Stimulated activated naive CD8-positive, alpha-beta T cell treated with anti-CD3 and anti-CD28 coated beads, Interleukin-15, Interleukin-2, amounts not matched to agents 100 ng/mL and 50 ng/mL, for 24 hours (primary cell): Measurements from ENCODE around the gene TPST2.

Source experiments
- H3K27ac Mint-ChIP-seq: one replicate; pipeline ENCODE4 v1.8.0; 2021; ENCODE audit warnings: mild to moderate bottlenecking, mixed read lengths
- H3K27me3 Mint-ChIP-seq: one replicate; pipeline ENCODE4 v1.8.0; 2021; ENCODE audit warnings: mixed read lengths
- H3K36me3 Mint-ChIP-seq: one replicate; pipeline ENCODE4 v1.8.0; 2021; ENCODE audit warnings: low read depth, mixed read lengths
- H3K4me1 Mint-ChIP-seq: one replicate; pipeline ENCODE4 v1.8.0; 2021; ENCODE audit warnings: low read depth, mixed read lengths
- H3K4me3 Mint-ChIP-seq: one replicate; pipeline ENCODE4 v1.8.0; 2021; ENCODE audit warnings: mild to moderate bottlenecking, mixed read lengths
- H3K9me3 Mint-ChIP-seq: one replicate; pipeline ENCODE4 v1.8.0; 2021; ENCODE audit warnings: mixed read lengths

TPST2 gene

DNA sequence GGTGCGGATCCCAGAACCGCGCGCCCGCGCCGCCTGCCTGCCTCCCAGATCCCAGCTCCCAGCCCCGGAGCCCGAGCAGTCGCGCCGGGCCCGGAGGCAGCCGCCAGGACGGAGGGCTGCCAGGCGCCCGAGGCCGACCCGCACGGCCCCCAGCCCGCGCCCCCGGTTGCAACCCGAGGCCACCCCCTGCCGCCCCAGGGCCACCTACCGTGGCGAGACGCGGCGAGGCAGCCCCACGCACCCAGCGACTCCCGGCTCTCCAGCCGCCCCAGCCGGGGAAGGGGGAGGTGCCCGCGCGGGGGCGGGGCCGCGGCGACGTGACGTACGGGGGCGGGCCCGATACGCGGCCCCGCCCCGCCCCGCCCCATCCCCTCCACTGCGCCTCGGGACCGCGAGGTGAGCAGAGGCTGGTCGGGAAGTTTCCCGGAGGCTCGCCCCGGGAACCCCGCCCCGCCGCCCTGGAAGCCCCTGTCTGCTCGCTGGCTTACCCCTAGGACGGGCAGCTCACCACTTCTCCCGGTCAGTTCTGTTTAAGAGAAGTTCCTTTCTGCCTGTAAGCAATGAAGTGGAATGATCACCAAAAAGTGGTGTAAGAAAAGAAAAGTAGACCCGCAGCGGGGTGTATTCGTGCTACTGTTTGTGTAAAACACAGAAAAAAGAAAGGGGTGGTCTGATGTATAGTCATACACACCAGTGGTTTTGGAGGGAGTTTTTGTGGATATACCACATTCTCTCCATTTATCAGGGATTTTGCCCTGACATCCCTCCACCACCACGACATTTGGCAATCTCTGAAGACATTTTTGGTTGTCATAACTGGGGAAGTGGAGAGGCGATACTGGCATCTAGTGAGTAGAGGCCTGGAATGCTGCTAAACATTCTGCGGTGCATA lies at the start of gene TPST2:
TSS of gene TPST2 (minus strand) at position 288 of the 892 bp plus-strand sequence. CDS start 48,502 bp downstream, outside the sequence.
- peaks cover 85% of the 10 kb centered on the region for H3K4me1 Mint-ChIP-seq
- H3K27me3 Mint-ChIP-seq, result no peaks in the 10 kb centered on the region
- peak within 1 kb of the TSS; percentile 90 for H3K4me3 Mint-ChIP-seq

DNA sequence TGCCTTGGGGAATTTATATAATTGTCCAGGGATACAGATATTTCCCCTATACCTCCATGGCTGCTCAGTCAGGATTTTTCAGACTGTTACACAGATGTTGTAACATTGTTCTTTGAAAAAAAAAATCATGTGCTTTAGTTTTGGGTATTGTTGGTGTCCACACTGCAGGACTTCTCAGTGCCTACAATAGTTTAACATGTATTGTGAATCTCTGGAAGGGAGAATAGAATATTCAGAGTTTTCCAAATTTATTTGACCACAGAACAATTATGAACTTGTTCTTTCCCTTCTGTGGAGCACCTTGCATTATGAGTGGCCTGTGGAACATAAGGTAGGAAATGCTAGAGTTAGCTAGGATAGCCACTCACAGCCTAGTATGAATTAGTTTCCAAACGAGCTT lies 46.4 kb upstream of the TPST2 start:
- no peak overlapping the region for H3K27ac Mint-ChIP-seq
- no peaks in the 10 kb centered on the region for H3K27me3 Mint-ChIP-seq
- peaks cover 16% of the 10 kb centered on the region for H3K4me1 Mint-ChIP-seq
- no peak overlapping the region for H3K4me3 Mint-ChIP-seq
- H3K36me3 Mint-ChIP-seq, result no peaks in the 10 kb centered on the region
- no peaks in the 10 kb centered on the region for H3K9me3 Mint-ChIP-seq

More for the DNA sequence above, at the start of gene TPST2:
- peaks cover 15% of the 10 kb centered on the region for H3K36me3 Mint-ChIP-seq
- H3K27ac Mint-ChIP-seq, result peak within 1 kb of the TSS; percentile 90
- H3K9me3 Mint-ChIP-seq, result no peaks in the 10 kb centered on the region

DNA sequence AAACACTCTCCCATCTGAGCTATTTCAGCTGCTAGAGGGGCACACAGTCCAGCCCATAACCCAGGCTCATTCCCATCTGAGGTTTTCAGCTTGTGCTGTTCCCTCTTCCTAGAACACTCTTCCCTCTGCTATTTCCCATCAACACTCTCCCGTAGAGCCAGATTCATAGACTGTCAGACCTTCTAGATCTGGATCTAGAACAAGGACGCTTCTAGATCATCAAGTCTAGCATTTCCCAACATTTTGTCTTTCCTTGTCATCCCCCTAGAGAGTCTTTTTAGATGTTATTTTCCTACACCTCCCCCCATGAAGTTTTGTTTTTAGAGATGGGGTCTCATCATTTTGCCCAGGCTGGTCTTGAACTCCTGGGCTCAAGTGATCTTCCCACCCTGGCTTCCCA lies 45.2 kb upstream of the TPST2 start:
- H3K9me3 Mint-ChIP-seq, result no peaks in the 10 kb centered on the region
- H3K4me1 Mint-ChIP-seq, result peaks cover 7% of the 10 kb centered on the region
- H3K27ac Mint-ChIP-seq, result no peak overlapping the region
- no peaks in the 10 kb centered on the region for H3K36me3 Mint-ChIP-seq
- H3K27me3 Mint-ChIP-seq, result no peaks in the 10 kb centered on the region
- no peak overlapping the region for H3K4me3 Mint-ChIP-seq

DNA sequence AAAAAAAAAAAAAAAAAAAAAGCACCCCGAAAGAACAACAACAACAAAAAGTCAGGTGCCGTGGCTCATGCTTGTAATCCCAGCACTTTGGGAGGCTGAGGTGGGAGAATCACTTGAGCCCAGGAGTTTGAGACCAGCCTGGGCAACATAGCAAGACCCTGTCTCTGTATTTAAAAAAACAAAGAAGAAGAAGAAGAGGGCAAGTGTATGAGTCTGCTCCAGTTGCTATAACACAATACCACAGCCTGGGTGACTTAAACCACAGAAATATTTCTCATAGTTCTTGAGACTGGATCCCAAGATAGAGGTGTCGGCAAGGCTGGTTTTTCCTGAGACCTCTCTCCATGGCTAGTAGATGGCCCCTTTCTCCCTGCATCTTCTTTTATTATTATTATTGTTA lies 44.3 kb upstream of the TPST2 start:
- H3K36me3 Mint-ChIP-seq, result no peaks in the 10 kb centered on the region
- no peak overlapping the region for H3K27ac Mint-ChIP-seq

DNA sequence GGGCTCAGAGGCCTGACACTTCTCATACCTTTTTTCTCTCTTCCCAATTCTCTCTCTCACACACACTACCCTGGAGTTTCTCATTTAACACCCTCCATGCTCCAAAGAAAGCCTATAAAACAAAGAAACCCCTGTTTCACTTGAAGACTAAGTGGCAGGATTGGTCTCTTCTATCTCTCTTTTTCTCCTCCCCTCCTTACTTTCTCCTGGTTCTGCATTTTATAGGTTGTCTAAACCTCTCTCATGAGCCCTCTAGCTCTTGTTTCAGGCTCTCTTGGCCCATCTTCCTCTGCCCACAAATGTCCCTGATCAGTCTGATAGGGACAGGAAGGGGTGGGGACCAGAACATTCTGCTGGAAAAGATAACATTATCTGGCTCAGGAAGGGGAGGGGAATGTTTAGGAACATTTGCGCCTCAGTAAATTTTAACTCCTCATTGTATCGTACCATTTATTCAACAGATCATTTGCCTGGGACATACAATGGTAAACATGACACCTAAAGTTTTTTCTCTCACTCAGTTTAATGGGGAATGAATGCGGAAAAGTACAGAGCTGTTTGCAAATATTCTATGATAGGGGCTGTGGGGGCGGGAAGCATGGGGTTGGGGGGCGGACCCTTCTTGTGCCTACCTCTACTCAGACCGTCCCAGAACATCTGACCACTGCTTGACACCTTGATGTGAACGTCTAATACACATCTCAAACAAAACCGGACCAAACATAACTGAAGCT lies 42.7 kb upstream of the TPST2 start:
- Mint-ChIP-seq H3K4me1 (peaks cover 4% of the 10 kb centered on the region), H3K27me3 (no peaks in the 10 kb centered on the region), H3K4me3 (no peak overlapping the region), H3K27ac (no peak overlapping the region), H3K9me3 (no peaks in the 10 kb centered on the region), H3K36me3 (no peaks in the 10 kb centered on the region)

More for the DNA sequence above, 44.3 kb upstream of the TPST2 start:
- peaks cover 3% of the 10 kb centered on the region for H3K4me1 Mint-ChIP-seq
- H3K9me3 Mint-ChIP-seq, result no peaks in the 10 kb centered on the region
- no peak overlapping the region for H3K4me3 Mint-ChIP-seq
- no peaks in the 10 kb centered on the region for H3K27me3 Mint-ChIP-seq

DNA sequence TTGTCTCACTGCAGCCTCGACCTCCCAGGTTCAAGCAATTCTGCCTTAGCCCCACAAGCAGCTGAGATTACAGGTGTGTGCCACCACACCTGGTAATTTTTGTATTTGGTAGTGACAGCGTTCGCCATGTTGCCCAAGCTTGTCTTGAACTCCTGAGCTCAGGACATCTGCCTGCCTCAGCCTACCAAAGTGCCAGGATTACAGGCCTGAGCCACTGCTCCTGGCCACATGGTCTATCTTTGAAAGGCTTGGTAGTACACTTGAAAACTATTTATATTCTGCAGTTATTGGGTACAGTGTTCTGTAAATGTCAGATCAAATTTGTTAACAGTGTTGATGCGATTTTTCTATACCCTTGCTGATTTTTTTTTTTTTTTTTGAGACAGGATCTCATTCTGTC lies 41.4 kb upstream of the TPST2 start:
- peaks cover 7% of the 10 kb centered on the region for H3K4me1 Mint-ChIP-seq
- H3K4me3 Mint-ChIP-seq, result no peak overlapping the region
- H3K36me3 Mint-ChIP-seq, result no peaks in the 10 kb centered on the region
- no peaks in the 10 kb centered on the region for H3K9me3 Mint-ChIP-seq
- no peak overlapping the region for H3K27ac Mint-ChIP-seq
- no peaks in the 10 kb centered on the region for H3K27me3 Mint-ChIP-seq

DNA sequence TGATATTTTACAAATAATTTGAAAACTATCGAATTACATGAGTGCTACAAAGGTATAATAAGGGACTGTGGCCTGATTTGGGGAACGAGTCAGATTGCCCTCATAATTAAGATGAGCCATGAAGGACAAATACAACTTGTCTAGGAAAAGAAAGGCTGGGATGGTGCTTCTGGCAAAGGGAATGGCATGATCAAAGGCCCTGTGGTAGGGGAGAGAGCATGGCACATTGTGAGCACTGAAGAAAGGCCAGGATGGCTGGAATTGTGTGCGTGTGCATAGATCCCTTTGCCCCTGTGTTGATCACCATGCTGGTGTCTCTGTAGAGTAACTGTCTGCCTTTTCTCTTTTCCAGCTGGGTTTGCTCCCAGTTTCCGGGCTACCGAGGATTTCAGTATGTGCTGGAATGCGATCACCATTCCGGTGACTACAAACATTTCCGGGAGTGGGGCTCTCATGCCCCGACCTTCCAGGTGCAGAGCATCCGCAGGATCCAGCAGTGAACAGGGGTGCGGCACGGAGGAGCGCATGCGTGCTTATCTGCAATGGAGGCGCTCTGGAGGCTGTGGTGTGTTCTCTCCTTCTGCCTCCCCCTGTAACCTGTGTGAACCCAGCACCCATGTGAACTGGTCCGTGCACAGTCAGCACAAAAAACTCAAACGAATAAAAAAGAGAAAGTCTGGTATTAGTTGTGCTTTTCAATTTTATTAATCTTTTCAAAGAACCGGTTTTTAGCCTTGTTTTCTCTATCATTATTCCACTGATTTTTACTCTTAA lies 40.2 kb upstream of the TPST2 start:
- peaks cover 7% of the 10 kb centered on the region for H3K4me1 Mint-ChIP-seq
- no peak overlapping the region for H3K27ac Mint-ChIP-seq
- H3K4me3 Mint-ChIP-seq, result no peak overlapping the region
- no peaks in the 10 kb centered on the region for H3K36me3 Mint-ChIP-seq
- no peaks in the 10 kb centered on the region for H3K9me3 Mint-ChIP-seq
- no peaks in the 10 kb centered on the region for H3K27me3 Mint-ChIP-seq

DNA sequence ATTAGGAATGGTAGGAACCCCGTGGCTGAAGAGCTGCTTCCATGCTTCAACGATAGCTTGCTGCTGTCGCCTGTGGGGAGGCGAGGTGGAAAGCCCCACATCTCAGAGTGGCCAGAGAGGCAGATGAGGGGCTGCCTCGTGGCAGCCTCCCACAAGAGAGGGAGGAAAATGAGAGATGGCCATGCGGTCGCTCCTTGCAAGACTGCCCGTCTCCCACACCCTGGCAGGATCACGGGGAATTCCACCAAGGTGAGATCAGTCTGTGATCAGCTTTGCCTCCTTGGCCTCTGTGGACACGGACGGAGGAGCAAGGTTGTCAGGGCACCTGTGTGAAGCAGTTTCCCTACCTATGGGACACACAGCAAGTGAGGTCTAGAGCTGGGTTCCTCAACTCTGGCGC lies 34.9 kb upstream of the TPST2 start:
- no peaks in the 10 kb centered on the region for H3K36me3 Mint-ChIP-seq
- H3K4me3 Mint-ChIP-seq, result no peak overlapping the region
- H3K9me3 Mint-ChIP-seq, result peaks cover 5% of the 10 kb centered on the region
- H3K27ac Mint-ChIP-seq, result no peak overlapping the region
- peaks cover 4% of the 10 kb centered on the region for H3K4me1 Mint-ChIP-seq
- no peaks in the 10 kb centered on the region for H3K27me3 Mint-ChIP-seq

DNA sequence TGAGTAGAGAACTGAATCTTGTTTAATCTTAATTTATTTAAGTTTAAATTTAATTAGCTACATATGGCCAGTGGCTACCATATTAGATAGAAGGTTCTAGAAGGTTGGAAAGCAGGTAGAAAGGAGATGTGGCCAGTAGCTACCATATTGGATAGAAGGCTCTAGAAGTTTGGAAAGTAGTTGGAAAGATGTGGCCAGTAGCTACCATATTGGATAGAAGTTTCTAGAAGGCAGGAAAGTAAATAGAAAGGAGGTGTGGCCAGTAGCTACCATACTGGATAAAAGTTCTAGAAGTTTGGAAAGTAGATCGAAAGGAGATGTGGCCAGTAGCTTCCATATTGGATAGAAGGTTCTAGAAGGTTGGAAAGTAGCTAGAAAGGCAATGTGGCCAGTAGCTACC lies 34.1 kb upstream of the TPST2 start:
- Mint-ChIP-seq H3K4me3 (no peak overlapping the region), H3K27ac (no peak overlapping the region), H3K36me3 (no peaks in the 10 kb centered on the region)

DNA sequence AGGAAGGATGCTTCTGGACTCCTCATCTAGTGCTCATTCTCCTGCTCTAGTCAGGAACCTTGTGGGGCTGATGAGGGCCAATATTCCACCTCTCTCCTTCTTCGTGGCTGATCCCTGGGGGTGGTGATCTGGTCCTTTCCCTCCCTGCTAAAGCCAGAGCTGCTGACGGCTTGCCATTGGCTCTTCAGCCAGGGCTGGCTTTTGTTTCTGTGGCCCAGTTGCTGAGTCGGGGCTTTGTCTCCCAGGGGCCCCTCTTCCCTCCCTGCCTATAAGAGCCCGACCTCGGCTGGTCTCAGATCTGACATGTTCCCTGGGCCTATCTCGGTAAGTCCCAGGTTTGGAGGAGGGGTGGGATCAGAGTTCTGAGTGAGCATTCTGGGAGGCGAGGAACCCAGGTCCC lies 31.7 kb upstream of the TPST2 start, which contains the start of gene CRYBA4:
TSS of gene CRYBA4 (plus strand) at position 301 of the 400 bp plus-strand sequence. CDS start 634 bp downstream, outside the sequence.
- H3K36me3 Mint-ChIP-seq, result no peaks in the 10 kb centered on the region
- no peaks in the 10 kb centered on the region for H3K27me3 Mint-ChIP-seq
- peaks cover 5% of the 10 kb centered on the region for H3K9me3 Mint-ChIP-seq
- H3K27ac Mint-ChIP-seq, result no peak within 1 kb of the TSS
- no peak within 1 kb of the TSS for H3K4me3 Mint-ChIP-seq
- H3K4me1 Mint-ChIP-seq, result peaks cover 6% of the 10 kb centered on the region

More for the DNA sequence above, 34.1 kb upstream of the TPST2 start:
- Mint-ChIP-seq H3K9me3 (peaks cover 5% of the 10 kb centered on the region), H3K27me3 (no peaks in the 10 kb centered on the region), H3K4me1 (peaks cover 4% of the 10 kb centered on the region)

DNA sequence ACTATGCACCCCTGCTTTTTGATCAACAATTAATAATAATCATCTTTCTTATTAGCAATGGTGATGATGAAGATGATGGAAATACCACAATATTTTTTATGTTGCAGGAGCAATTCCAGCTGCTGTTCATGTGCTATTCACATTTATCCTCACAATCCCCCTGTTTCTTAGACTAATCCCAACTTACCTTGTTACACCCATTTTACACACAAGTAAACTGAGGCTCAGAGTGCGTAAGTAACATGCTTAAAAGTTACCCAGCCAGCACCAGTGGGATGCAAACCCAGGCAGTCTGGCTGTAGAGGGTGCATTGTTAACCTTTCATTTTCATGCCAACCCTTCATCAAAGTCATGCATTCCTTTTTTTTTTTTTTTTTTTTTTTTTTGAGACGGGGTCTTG lies 30.3 kb upstream of the TPST2 start:
- Mint-ChIP-seq H3K9me3 (peaks cover 5% of the 10 kb centered on the region), H3K27ac (no peak overlapping the region), H3K36me3 (no peaks in the 10 kb centered on the region), H3K27me3 (no peaks in the 10 kb centered on the region), H3K4me1 (peaks cover 8% of the 10 kb centered on the region), H3K4me3 (no peak overlapping the region)

DNA sequence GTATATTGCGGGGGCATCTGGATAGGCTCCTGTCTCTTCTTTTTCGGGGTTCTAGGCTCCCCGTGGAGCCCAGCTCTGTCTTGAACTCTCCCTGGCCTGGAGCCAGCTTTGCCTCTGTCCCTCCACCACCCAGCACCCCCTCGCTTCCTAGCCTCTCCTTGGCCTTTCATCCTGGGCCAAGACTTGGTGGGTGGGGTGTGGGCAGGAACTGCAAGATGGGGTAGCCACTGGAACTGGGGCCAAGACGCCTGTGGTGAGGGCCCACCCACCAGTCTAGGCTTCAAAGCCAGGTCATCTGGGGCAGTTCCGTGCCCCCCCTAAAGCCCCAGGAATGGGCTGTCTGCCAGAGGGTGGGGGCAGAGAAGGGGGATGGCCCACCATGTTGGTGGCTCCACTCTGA lies 29.6 kb upstream of the TPST2 start:
- Mint-ChIP-seq H3K27ac (no peak overlapping the region), H3K4me1 (peaks cover 10% of the 10 kb centered on the region), H3K4me3 (no peak overlapping the region), H3K9me3 (peaks cover 5% of the 10 kb centered on the region), H3K27me3 (no peaks in the 10 kb centered on the region), H3K36me3 (no peaks in the 10 kb centered on the region)

DNA sequence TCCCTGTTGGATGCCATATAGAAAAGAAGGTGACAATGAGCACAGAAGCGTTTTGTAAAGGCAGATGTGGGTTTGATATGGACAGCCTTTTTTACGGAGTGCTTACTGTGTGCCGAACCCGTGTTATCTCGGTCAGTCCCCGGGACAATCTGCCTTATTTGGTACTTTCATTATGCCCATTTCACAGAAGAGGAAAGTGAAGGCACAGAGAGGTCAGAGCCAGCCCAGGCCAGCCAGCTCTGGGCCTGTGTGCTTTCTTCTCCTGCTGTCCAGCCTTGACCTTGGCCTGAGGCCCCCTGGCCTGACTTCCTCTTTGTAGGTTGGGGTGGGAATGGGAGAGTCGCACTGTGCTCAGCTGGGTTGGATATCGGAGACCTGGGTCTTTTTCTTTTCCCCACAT lies 28.5 kb upstream of the TPST2 start:
- no peaks in the 10 kb centered on the region for H3K9me3 Mint-ChIP-seq
- H3K27me3 Mint-ChIP-seq, result no peaks in the 10 kb centered on the region
- no peaks in the 10 kb centered on the region for H3K36me3 Mint-ChIP-seq
- no peak overlapping the region for H3K27ac Mint-ChIP-seq
- H3K4me1 Mint-ChIP-seq, result peaks cover 10% of the 10 kb centered on the region
- no peak overlapping the region for H3K4me3 Mint-ChIP-seq

DNA sequence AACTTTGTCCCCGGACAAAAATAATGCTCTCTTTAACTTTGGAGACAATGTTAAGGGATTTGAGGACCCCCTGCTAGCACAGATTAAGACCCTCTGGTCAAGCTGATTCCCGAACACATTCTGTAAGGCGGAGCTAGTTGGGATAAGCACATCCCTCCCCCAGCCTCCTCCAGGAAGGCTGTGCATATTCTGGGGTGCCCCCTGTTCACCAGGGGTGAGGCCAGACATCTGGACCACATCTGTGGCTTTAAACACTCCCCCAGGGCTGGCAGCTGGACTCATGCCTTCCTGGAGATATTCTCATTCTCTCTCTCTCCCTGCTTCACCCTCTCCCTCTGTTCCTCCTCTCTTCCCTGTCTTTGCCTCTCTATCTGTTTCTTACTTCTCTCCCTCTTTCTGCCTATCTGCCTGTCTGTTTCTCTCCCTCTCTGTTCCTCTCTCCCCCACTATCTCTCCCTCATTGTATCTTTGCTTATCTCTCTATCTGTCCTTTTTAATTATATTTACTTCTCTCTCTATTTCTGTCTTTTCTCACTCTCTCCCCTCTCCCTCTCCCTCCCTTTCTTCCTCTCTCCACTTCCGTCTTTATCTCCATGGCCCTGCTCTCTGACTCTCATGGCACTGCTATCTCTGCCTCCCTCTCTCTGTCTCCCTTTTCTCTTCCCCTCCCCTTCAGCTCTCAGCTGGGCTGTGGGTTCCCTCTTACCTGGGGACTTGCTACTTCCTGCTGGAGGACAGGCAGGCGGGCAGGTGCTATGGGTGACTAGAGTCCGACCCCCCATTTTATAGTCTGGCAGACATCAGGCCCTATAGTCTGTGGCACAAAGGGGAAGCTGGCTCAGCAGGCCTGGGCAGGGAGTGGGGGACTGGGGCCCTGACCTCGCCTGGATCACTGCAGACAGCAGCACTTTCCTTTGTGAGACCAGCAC lies 27.6 kb upstream of the TPST2 start, which contains the start of gene CRYBB1:
TSS of gene CRYBB1 (minus strand) at position 757 of the 929 bp plus-strand sequence. CDS start 1,708 bp downstream, outside the sequence.
- Mint-ChIP-seq H3K4me3 (no peak within 1 kb of the TSS), H3K9me3 (no peaks in the 10 kb centered on the region), H3K36me3 (no peaks in the 10 kb centered on the region), H3K4me1 (peaks cover 10% of the 10 kb centered on the region), H3K27ac (peak within 1 kb of the TSS; percentile 75), H3K27me3 (no peaks in the 10 kb centered on the region)
